ENCODE data around the gene GUCY1A2.

DNA sequence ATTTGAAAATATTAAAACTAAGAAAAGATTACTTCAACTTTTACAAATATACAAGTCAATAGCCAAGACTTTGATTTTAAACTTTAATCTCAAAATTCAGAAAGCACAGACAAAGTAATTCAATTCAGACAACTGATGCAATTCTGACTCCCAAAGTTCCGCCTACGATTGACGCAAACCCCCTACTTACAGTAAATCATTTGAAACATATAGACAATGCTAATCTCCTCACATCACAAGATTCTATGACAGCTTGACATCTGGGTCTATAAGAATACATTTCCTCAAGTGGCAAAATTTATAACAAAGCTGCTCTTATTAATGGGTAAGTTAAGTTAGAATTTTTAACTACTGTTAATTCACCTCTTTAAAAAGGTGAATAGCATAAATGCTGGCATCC is 75.2 kb downstream of the GUCY1A2 start:
- TF ChIP-seq EZH2 (IDR thresholded peaks at IDR 0.05; ENCODE audit: insufficient read depth, poor library complexity, severe bottlenecking) (no peak), EZH2phosphoT487 (IDR thresholded peaks at IDR 0.05; ENCODE audit: insufficient read depth, low read depth) (no peak)

Measured in GM23248 (cell line).